ENCODE results near the gene NCKAP5L. TPM values are rescaled to one million over a fixed set of nuclear protein-coding genes. Genes with fewer than 3 reads are reported as not detected.

The NCKAP5L gene
- total and polyA plus RNA-seq, 2 experiments from 2014 or later, result 10.2 to 37.0 TPM

DNA sequence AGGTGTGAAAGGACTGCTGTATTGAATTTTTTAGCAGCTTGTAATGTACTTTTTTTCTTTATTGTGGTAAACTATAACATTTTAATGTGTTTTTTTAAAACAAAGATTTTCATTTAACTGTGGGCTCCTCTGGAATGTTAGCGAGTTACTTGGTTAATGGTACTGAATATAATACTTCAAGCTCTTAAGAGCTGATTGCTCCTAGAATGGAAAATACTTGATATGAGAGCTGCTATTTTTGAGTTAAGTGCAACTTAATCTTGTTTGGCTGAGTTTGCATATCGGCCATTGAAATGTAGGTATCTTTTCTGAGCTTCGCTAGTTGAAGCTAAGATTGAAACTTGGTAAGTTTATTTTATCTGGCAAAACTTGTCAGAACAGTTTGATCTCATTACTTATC lies 79.4 kb downstream of the NCKAP5L start:
- H3K27ac Mint-ChIP-seq, result no peak overlapping the region
- peaks cover 2% of the 10 kb centered on the region for H3K27me3 Mint-ChIP-seq (ENCODE audit: insufficient read depth, low read depth, poor library complexity)
- peaks cover 27% of the 10 kb centered on the region for H3K36me3 Mint-ChIP-seq (ENCODE audit: low read depth)
- no peak for DNase-seq (ENCODE audit: low spot score)
- Histone ChIP-seq H4K20me1 (replicated peaks; ENCODE audit: insufficient read depth) (peaks cover 88% of the 10 kb centered on the region), H3K4me3 (no peak overlapping the region), H3K4me2 (no peak overlapping the region), H3K27ac (ENCODE audit: low read depth) (no peak overlapping the region), H3K36me3 (ENCODE audit: insufficient read depth) (peaks cover 15% of the 10 kb centered on the region), H3K4me1 (ENCODE audit: insufficient read depth) (peaks cover 6% of the 10 kb centered on the region), H3F3A (replicated peaks; ENCODE audit: low read depth) (no peaks in the 10 kb centered on the region), H3K9me2 (ENCODE audit: insufficient read depth) (no peaks in the 10 kb centered on the region), H3K27me3 (ENCODE audit: insufficient read depth) (no peaks in the 10 kb centered on the region), H3K79me2 (replicated peaks; ENCODE audit: insufficient read depth) (peaks cover 100% of the 10 kb centered on the region), H2AFZ (no peak overlapping the region)
- peaks cover 38% of the 10 kb centered on the region for H3K4me1 Mint-ChIP-seq
- H3K4me3 Mint-ChIP-seq, result no peak overlapping the region
- TF ChIP-seq, protein P1, sequence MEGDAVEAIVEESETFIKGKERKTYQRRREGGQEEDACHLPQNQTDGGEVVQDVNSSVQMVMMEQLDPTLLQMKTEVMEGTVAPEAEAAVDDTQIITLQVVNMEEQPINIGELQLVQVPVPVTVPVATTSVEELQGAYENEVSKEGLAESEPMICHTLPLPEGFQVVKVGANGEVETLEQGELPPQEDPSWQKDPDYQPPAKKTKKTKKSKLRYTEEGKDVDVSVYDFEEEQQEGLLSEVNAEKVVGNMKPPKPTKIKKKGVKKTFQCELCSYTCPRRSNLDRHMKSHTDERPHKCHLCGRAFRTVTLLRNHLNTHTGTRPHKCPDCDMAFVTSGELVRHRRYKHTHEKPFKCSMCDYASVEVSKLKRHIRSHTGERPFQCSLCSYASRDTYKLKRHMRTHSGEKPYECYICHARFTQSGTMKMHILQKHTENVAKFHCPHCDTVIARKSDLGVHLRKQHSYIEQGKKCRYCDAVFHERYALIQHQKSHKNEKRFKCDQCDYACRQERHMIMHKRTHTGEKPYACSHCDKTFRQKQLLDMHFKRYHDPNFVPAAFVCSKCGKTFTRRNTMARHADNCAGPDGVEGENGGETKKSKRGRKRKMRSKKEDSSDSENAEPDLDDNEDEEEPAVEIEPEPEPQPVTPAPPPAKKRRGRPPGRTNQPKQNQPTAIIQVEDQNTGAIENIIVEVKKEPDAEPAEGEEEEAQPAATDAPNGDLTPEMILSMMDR (conservative IDR thresholded peaks at IDR 0.05; ENCODE audit: low read depth in 2 of 2), result no peak
- no peak for TF ChIP-seq EZH2phosphoT487 (IDR thresholded peaks at IDR 0.05; ENCODE audit: unreplicated experiment)
- TF ChIP-seq, protein P2, sequence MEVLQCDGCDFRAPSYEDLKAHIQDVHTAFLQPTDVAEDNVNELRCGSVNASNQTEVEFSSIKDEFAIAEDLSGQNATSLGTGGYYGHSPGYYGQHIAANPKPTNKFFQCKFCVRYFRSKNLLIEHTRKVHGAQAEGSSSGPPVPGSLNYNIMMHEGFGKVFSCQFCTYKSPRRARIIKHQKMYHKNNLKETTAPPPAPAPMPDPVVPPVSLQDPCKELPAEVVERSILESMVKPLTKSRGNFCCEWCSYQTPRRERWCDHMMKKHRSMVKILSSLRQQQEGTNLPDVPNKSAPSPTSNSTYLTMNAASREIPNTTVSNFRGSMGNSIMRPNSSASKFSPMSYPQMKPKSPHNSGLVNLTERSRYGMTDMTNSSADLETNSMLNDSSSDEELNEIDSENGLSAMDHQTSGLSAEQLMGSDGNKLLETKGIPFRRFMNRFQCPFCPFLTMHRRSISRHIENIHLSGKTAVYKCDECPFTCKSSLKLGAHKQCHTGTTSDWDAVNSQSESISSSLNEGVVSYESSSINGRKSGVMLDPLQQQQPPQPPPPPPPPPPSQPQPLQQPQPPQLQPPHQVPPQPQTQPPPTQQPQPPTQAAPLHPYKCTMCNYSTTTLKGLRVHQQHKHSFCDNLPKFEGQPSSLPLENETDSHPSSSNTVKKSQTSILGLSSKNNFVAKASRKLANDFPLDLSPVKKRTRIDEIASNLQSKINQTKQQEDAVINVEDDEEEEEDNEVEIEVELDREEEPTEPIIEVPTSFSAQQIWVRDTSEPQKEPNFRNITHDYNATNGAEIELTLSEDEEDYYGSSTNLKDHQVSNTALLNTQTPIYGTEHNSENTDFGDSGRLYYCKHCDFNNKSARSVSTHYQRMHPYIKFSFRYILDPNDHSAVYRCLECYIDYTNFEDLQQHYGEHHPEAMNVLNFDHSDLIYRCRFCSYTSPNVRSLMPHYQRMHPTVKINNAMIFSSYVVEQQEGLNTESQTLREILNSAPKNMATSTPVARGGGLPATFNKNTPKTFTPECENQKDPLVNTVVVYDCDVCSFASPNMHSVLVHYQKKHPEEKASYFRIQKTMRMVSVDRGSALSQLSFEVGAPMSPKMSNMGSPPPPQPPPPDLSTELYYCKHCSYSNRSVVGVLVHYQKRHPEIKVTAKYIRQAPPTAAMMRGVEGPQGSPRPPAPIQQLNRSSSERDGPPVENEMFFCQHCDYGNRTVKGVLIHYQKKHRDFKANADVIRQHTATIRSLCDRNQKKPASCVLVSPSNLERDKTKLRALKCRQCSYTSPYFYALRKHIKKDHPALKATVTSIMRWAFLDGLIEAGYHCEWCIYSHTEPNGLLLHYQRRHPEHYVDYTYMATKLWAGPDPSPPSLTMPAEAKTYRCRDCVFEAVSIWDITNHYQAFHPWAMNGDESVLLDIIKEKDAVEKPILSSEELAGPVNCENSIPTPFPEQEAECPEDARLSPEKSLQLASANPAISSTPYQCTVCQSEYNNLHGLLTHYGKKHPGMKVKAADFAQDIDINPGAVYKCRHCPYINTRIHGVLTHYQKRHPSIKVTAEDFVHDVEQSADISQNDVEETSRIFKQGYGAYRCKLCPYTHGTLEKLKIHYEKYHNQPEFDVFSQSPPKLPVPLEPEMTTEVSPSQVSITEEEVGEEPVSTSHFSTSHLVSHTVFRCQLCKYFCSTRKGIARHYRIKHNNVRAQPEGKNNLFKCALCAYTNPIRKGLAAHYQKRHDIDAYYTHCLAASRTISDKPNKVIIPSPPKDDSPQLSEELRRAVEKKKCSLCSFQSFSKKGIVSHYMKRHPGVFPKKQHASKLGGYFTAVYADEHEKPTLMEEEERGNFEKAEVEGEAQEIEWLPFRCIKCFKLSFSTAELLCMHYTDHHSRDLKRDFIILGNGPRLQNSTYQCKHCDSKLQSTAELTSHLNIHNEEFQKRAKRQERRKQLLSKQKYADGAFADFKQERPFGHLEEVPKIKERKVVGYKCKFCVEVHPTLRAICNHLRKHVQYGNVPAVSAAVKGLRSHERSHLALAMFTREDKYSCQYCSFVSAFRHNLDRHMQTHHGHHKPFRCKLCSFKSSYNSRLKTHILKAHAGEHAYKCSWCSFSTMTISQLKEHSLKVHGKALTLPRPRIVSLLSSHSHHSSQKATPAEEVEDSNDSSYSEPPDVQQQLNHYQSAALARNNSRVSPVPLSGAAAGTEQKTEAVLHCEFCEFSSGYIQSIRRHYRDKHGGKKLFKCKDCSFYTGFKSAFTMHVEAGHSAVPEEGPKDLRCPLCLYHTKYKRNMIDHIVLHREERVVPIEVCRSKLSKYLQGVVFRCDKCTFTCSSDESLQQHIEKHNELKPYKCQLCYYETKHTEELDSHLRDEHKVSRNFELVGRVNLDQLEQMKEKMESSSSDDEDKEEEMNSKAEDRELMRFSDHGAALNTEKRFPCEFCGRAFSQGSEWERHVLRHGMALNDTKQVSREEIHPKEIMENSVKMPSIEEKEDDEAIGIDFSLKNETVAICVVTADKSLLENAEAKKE (CRISPR knock-in tag; IDR thresholded peaks at IDR 0.05), result no peak
- TF ChIP-seq, protein P3, sequence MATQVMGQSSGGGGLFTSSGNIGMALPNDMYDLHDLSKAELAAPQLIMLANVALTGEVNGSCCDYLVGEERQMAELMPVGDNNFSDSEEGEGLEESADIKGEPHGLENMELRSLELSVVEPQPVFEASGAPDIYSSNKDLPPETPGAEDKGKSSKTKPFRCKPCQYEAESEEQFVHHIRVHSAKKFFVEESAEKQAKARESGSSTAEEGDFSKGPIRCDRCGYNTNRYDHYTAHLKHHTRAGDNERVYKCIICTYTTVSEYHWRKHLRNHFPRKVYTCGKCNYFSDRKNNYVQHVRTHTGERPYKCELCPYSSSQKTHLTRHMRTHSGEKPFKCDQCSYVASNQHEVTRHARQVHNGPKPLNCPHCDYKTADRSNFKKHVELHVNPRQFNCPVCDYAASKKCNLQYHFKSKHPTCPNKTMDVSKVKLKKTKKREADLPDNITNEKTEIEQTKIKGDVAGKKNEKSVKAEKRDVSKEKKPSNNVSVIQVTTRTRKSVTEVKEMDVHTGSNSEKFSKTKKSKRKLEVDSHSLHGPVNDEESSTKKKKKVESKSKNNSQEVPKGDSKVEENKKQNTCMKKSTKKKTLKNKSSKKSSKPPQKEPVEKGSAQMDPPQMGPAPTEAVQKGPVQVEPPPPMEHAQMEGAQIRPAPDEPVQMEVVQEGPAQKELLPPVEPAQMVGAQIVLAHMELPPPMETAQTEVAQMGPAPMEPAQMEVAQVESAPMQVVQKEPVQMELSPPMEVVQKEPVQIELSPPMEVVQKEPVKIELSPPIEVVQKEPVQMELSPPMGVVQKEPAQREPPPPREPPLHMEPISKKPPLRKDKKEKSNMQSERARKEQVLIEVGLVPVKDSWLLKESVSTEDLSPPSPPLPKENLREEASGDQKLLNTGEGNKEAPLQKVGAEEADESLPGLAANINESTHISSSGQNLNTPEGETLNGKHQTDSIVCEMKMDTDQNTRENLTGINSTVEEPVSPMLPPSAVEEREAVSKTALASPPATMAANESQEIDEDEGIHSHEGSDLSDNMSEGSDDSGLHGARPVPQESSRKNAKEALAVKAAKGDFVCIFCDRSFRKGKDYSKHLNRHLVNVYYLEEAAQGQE (IDR thresholded peaks at IDR 0.05; ENCODE audit: unreplicated experiment), result no peak
- TF ChIP-seq NANOG (IDR thresholded peaks at IDR 0.05; ENCODE audit: borderline replicate concordance), result no peak
- TF ChIP-seq ZNF331 (CRISPR knock-in tag; IDR thresholded peaks at IDR 0.05; ENCODE audit: low read depth), result no peak
- TF ChIP-seq CREB1 (CRISPR knock-in tag; IDR thresholded peaks at IDR 0.05; ENCODE audit: low read depth), result no peak
- TF ChIP-seq STAT1 (IDR thresholded peaks at IDR 0.05; ENCODE audit: unreplicated experiment), result no peak
- no peak for TF ChIP-seq JUNB (IDR thresholded peaks at IDR 0.05; ENCODE audit: unreplicated experiment)
- no peak for TF ChIP-seq POLR2AphosphoS5 (IDR thresholded peaks at IDR 0.05; ENCODE audit: low read depth)
- no peak for TF ChIP-seq EZH2 (IDR thresholded peaks at IDR 0.05; ENCODE audit: low read depth, unreplicated experiment)
- TF ChIP-seq, protein P4, sequence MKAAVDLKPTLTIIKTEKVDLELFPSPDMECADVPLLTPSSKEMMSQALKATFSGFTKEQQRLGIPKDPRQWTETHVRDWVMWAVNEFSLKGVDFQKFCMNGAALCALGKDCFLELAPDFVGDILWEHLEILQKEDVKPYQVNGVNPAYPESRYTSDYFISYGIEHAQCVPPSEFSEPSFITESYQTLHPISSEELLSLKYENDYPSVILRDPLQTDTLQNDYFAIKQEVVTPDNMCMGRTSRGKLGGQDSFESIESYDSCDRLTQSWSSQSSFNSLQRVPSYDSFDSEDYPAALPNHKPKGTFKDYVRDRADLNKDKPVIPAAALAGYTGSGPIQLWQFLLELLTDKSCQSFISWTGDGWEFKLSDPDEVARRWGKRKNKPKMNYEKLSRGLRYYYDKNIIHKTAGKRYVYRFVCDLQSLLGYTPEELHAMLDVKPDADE (IDR thresholded peaks at IDR 0.05), result no peak
- TF ChIP-seq ZNF114 (CRISPR knock-in tag; IDR thresholded peaks at IDR 0.05), result no peak
- H3K9me3 Mint-ChIP-seq, result no peaks in the 10 kb centered on the region
- no peak for ATAC-seq

All from GM23338 (cell line).